ENCODE data around the gene TMEM178B. TPM values are rescaled to one million over a fixed set of nuclear protein-coding genes. Genes with fewer than 3 reads are reported as not detected.

Gene TMEM178B
- total and polyA plus RNA-seq, 8 donors = 0.16 to 5.6 (median 3.4) TPM

DNA sequence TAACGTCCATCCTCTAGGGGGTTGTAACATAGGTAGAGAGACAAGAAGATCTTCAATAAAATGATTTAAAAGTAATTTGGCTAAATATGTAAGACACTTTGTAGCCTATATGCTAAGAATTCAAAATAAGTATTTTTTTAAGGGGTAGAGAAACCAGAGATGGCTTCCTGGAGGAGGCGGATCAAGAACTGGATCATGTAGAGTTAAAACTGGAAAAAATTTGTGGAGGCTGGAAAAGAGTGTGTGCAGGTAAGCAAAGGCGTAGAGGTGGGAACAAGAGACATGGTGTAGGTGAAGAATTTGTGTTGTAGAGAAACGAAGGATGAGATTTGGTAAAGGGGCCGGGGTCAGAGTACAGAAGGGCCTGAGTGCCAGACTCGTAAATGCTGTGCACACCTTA lies 172.6 kb downstream of the TMEM178B start:
- intact Hi-C loops (cut with DNase I) = no loop called here
- Histone ChIP-seq H3K4me1 (no peaks in the 10 kb centered on the region), H3K27me3 (no peaks in the 10 kb centered on the region), H3K27ac (no peak overlapping the region), H3K4me3 (no peak overlapping the region), H3K9me3 (no peaks in the 10 kb centered on the region), H3K36me3 (no peaks in the 10 kb centered on the region)
- TF ChIP-seq, protein P1, sequence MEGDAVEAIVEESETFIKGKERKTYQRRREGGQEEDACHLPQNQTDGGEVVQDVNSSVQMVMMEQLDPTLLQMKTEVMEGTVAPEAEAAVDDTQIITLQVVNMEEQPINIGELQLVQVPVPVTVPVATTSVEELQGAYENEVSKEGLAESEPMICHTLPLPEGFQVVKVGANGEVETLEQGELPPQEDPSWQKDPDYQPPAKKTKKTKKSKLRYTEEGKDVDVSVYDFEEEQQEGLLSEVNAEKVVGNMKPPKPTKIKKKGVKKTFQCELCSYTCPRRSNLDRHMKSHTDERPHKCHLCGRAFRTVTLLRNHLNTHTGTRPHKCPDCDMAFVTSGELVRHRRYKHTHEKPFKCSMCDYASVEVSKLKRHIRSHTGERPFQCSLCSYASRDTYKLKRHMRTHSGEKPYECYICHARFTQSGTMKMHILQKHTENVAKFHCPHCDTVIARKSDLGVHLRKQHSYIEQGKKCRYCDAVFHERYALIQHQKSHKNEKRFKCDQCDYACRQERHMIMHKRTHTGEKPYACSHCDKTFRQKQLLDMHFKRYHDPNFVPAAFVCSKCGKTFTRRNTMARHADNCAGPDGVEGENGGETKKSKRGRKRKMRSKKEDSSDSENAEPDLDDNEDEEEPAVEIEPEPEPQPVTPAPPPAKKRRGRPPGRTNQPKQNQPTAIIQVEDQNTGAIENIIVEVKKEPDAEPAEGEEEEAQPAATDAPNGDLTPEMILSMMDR (IDR thresholded peaks at IDR 0.05) = no peak
- ATAC-seq (no peak), DNase-seq (no peak)

DNA sequence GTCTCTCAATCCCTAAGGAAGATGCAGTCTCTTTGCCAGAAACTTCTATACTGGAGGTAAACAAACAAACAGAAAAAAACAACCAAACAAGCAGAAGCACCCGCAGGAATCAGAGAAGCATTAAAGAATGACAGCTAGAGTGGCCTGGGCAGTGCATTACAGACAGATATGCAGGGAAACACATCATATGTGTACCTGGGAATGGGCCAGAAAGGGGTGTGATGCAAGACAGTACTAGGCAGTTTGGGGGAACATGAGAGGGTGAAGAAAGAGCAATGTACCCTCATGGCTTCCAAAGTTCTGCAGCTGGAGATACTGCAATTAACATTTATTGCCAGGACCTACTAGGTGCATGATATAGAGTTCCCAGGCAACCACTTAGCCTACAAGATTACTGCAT lies 177.3 kb downstream of the TMEM178B start:
- intact Hi-C loops (cut with DNase I) = no loop called here
- no peak for DNase-seq
- H3K36me3 ChIP-seq = no peaks in the 10 kb centered on the region
- H3K4me1 ChIP-seq = no peaks in the 10 kb centered on the region
- no peak overlapping the region for H3K27ac ChIP-seq
- H3K27me3 ChIP-seq = no peaks in the 10 kb centered on the region
- ATAC-seq = no peak
- no peak overlapping the region for H3K4me3 ChIP-seq
- TF ChIP-seq, protein P1 (IDR thresholded peaks at IDR 0.05) = no peak
- H3K9me3 ChIP-seq = no peaks in the 10 kb centered on the region

DNA sequence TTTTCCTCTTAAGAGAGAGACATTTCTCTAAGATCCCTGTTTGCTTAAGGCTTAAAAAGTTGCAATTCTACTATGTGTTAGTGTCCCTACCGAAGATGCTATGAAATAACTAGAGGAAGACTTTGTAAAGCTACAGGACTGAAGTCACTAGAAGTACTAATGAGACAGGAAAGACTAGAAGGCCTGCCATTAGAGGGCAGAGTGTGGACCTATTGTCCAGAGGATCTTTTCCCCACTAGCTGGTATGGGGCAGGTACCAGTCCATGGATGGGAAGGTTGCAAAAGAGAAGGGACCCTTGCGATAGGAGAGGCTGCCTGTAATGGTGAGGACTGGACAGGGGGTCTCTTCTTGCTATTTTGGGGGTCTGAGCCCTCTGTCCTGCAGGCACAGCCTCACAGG lies 178.1 kb downstream of the TMEM178B start:
- H3K4me3 ChIP-seq = no peak overlapping the region
- intact Hi-C loops (cut with DNase I) = no loop called here
- H3K27me3 ChIP-seq = no peaks in the 10 kb centered on the region
- ATAC-seq (no peak), DNase-seq (no peak)
- H3K4me1 ChIP-seq = no peaks in the 10 kb centered on the region
- no peak overlapping the region for H3K27ac ChIP-seq
- TF ChIP-seq, protein P1 (IDR thresholded peaks at IDR 0.05) = no peak
- no peaks in the 10 kb centered on the region for H3K36me3 ChIP-seq
- no peaks in the 10 kb centered on the region for H3K9me3 ChIP-seq

DNA sequence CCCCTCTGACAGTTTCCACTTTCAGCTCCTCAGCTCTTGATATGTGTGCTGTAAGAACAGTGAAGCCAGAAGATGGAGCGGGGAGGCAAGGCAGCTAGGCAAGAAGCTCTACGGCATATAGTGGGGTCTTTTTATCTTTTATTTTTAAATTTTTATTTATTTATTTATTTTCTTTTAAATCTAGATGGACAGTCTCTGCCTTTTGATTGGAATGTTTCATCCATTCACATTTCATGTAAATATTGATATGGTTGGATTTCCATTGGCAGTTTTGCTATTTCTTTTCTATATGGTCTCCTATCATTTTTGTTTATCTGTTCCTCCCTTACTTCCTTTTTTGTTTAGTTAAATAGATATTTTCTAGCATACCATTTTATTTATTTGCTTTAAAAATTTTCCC lies 183.7 kb downstream of the TMEM178B start:
- ATAC-seq = no peak
- H3K4me1 ChIP-seq = no peaks in the 10 kb centered on the region
- no peaks in the 10 kb centered on the region for H3K36me3 ChIP-seq
- intact Hi-C loops (cut with DNase I) = no loop called here
- H3K27ac ChIP-seq = no peak overlapping the region
- peaks cover 0 to 30% of the 10 kb centered on the region in 2 donors for H3K9me3 ChIP-seq
- H3K27me3 ChIP-seq = no peaks in the 10 kb centered on the region
- no peak for DNase-seq
- TF ChIP-seq, protein P1 (IDR thresholded peaks at IDR 0.05) = no peak
- H3K4me3 ChIP-seq = no peak overlapping the region

DNA sequence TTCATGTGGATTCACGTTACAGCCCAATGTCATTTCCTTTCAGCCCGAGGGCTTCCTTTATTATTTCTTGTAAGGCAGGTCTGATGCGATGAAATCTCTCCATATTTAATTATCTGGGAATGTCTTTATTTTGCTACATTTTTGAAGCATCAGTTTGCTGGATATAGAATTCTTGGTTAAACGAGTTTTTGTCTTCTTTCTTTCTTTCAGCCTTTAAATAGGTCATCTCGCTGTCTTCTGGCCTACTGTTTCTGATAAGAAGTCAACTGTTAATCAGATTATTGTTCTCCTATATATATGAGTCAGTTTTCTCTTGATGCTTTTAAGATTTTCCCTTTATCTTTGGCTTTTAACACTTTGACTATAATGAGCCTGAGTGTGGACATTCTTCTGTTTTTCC lies 184.7 kb downstream of the TMEM178B start:
- Histone ChIP-seq H3K4me1 (no peaks in the 10 kb centered on the region), H3K36me3 (no peaks in the 10 kb centered on the region), H3K9me3 (peaks cover 0 to 30% of the 10 kb centered on the region in 2 donors), H3K27ac (no peak overlapping the region), H3K4me3 (no peak overlapping the region), H3K27me3 (no peaks in the 10 kb centered on the region)
- intact Hi-C loops (cut with DNase I) = no loop called here
- DNase-seq = no peak
- no peak for ATAC-seq
- TF ChIP-seq, protein P1 (IDR thresholded peaks at IDR 0.05) = no peak
